HEK293 (cell line): ENCODE results near the gene ARMH3.

Experiments
- BCL11A ChIP-seq: fragments of 450-650 bp; formaldehyde crosslinking; IDR thresholded peaks from 2 replicates; pipeline ENCODE4 v1.5.1; 2016; ENCODE audit warnings: low read depth, missing biosample characterization, missing genetic modification characterization
- OVOL3 ChIP-seq: fragments of 450-650 bp; formaldehyde crosslinking; IDR thresholded peaks from 2 replicates; pipeline ENCODE4 v1.5.1; 2016; ENCODE audit warnings: missing biosample characterization, missing genetic modification characterization
- RBAK ChIP-seq: fragments of 450-650 bp; formaldehyde crosslinking; IDR thresholded peaks from 2 replicates; pipeline ENCODE4 v1.5.1; 2016; ENCODE audit warnings: missing biosample characterization, missing genetic modification characterization
- SP2 ChIP-seq: fragments of 450-650 bp; formaldehyde crosslinking; IDR thresholded peaks from 2 replicates; pipeline ENCODE4 v1.5.1; 2016; ENCODE audit warnings: missing biosample characterization, missing genetic modification characterization
- ZNF530 ChIP-seq: fragments of 450-650 bp; formaldehyde crosslinking; IDR thresholded peaks from 2 replicates; pipeline ENCODE4 v1.5.1; 2016; ENCODE audit warnings: low read depth, missing biosample characterization, missing genetic modification characterization
- ZNF629 ChIP-seq: fragments of 450-650 bp; formaldehyde crosslinking; IDR thresholded peaks from 2 replicates; pipeline ENCODE4 v1.5.1; 2017; ENCODE audit warnings: missing biosample characterization, missing genetic modification characterization
- ZNF777 ChIP-seq: fragments of 450-650 bp; formaldehyde crosslinking; IDR thresholded peaks from 2 replicates; pipeline ENCODE4 v1.5.1; 2017; ENCODE audit warnings: missing biosample characterization, missing genetic modification characterization, borderline replicate concordance
- TF ChIP-seq, protein P1 (sequence below): fragments of 450-650 bp; formaldehyde crosslinking; IDR thresholded peaks from 2 replicates; pipeline ENCODE4 v1.5.1; 2016; ENCODE audit warnings: missing biosample characterization, missing genetic modification characterization
- TF ChIP-seq, protein P2 (sequence below): fragments of 450-650 bp; formaldehyde crosslinking; IDR thresholded peaks from 2 replicates; pipeline ENCODE4 v1.5.1; 2016; ENCODE audit warnings: missing biosample characterization, missing genetic modification characterization
- TF ChIP-seq, protein P3 (sequence below): fragments of 450-650 bp; formaldehyde crosslinking; IDR thresholded peaks from 2 replicates; pipeline ENCODE4 v1.5.1; 2016; ENCODE audit warnings: missing biosample characterization, missing genetic modification characterization
- TF ChIP-seq, protein P4 (sequence below): fragments of 450-650 bp; formaldehyde crosslinking; IDR thresholded peaks from 2 replicates; pipeline ENCODE4 v1.5.1; 2016; ENCODE audit warnings: missing biosample characterization, missing genetic modification characterization
- TF ChIP-seq, protein P5 (sequence below): fragments of 450-650 bp; IDR thresholded peaks from 2 replicates; pipeline ENCODE4 v1.5.1; 2018; ENCODE audit warnings: missing biosample characterization, missing genetic modification characterization
- TF ChIP-seq, protein P6 (sequence below): fragments of 450-650 bp; formaldehyde crosslinking; optimal IDR thresholded peaks from 2 replicates; pipeline ENCODE3; 2016; ENCODE audit warnings: missing biosample characterization, mild to moderate bottlenecking, missing genetic modification characterization
- TF ChIP-seq, protein P7 (sequence below): fragments of 450-650 bp; formaldehyde crosslinking; IDR thresholded peaks from 2 replicates; pipeline ENCODE4 v1.5.1; 2016; ENCODE audit warnings: missing biosample characterization, missing genetic modification characterization

DNA sequence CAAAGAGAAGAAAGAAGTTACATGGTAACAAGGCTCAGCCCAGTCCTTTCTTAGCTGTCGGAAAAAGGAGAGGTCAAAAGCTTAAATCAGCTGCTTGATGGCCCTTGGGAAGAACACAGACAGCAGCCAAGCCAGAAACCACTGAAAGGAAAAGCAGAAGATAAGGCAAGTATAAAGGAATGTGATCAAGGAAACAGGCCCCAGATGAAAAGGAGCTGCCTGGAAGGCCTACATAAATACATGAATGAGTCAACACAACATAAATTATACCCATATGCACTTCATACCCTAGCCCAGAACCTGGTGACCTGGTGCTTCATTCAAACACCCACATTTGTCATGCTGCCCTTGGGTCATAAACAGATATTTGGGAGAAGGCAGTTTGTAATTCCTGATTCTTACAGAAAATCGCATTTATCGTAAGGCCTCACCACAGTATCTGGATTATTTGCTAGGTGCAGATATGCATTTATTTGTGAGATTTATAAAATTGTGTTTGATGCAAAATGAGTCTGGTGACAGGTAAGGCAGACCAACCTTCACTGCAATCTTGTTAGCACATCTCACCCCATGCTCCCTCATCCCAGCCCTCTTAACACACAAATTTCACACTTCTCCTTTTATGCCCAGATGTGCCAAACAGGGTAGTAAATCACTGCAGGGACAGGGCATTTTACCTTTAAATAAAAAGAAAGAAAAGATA lies 117.5 kb downstream of the ARMH3 start:
- TF ChIP-seq, protein P1, sequence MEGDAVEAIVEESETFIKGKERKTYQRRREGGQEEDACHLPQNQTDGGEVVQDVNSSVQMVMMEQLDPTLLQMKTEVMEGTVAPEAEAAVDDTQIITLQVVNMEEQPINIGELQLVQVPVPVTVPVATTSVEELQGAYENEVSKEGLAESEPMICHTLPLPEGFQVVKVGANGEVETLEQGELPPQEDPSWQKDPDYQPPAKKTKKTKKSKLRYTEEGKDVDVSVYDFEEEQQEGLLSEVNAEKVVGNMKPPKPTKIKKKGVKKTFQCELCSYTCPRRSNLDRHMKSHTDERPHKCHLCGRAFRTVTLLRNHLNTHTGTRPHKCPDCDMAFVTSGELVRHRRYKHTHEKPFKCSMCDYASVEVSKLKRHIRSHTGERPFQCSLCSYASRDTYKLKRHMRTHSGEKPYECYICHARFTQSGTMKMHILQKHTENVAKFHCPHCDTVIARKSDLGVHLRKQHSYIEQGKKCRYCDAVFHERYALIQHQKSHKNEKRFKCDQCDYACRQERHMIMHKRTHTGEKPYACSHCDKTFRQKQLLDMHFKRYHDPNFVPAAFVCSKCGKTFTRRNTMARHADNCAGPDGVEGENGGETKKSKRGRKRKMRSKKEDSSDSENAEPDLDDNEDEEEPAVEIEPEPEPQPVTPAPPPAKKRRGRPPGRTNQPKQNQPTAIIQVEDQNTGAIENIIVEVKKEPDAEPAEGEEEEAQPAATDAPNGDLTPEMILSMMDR (tag by site-specific recombination): no peak
- TF ChIP-seq, protein P2, sequence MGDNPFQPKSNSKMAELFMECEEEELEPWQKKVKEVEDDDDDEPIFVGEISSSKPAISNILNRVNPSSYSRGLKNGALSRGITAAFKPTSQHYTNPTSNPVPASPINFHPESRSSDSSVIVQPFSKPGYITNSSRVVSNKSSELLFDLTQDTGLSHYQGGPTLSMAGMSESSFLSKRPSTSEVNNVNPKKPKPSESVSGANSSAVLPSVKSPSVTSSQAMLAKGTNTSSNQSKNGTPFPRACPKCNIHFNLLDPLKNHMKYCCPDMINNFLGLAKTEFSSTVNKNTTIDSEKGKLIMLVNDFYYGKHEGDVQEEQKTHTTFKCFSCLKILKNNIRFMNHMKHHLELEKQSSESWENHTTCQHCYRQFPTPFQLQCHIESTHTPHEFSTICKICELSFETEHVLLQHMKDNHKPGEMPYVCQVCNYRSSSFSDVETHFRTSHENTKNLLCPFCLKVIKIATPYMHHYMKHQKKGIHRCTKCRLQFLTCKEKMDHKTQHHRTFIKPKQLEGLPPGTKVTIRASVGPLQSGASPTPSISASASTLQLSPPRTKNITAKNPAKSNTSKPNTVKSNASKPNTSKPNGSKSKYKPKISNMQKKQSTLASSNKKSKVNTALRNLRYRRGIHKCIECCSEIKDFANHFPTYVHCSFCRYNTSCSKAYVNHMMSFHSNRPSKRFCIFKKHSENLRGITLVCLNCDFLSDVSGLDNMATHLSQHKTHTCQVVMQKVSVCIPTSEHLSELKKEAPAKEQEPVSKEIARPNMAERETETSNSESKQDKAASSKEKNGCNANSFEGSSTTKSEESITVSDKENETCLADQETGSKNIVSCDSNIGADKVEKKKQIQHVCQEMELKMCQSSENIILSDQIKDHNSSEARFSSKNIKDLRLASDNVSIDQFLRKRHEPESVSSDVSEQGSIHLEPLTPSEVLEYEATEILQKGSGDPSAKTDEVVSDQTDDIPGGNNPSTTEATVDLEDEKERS (tag by site-specific recombination): no peak
- TF ChIP-seq RBAK: no peak
- TF ChIP-seq, protein P3, sequence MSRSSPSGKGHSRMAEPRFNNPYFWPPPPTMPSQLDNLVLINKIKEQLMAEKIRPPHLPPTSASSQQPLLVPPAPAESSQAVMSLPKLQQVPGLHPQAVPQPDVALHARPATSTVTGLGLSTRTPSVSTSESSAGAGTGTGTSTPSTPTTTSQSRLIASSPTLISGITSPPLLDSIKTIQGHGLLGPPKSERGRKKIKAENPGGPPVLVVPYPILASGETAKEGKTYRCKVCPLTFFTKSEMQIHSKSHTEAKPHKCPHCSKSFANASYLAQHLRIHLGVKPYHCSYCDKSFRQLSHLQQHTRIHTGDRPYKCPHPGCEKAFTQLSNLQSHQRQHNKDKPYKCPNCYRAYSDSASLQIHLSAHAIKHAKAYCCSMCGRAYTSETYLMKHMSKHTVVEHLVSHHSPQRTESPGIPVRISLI (tag by site-specific recombination): no peak
- TF ChIP-seq ZNF777 (tag by site-specific recombination): no peak
- TF ChIP-seq ZNF530 (tag by site-specific recombination): no peak
- TF ChIP-seq, protein P4, sequence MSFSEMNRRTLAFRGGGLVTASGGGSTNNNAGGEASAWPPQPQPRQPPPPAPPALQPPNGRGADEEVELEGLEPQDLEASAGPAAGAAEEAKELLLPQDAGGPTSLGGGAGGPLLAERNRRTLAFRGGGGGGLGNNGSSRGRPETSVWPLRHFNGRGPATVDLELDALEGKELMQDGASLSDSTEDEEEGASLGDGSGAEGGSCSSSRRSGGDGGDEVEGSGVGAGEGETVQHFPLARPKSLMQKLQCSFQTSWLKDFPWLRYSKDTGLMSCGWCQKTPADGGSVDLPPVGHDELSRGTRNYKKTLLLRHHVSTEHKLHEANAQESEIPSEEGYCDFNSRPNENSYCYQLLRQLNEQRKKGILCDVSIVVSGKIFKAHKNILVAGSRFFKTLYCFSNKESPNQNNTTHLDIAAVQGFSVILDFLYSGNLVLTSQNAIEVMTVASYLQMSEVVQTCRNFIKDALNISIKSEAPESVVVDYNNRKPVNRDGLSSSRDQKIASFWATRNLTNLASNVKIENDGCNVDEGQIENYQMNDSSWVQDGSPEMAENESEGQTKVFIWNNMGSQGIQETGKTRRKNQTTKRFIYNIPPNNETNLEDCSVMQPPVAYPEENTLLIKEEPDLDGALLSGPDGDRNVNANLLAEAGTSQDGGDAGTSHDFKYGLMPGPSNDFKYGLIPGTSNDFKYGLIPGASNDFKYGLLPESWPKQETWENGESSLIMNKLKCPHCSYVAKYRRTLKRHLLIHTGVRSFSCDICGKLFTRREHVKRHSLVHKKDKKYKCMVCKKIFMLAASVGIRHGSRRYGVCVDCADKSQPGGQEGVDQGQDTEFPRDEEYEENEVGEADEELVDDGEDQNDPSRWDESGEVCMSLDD (tag by site-specific recombination): no peak
- TF ChIP-seq, protein P5, sequence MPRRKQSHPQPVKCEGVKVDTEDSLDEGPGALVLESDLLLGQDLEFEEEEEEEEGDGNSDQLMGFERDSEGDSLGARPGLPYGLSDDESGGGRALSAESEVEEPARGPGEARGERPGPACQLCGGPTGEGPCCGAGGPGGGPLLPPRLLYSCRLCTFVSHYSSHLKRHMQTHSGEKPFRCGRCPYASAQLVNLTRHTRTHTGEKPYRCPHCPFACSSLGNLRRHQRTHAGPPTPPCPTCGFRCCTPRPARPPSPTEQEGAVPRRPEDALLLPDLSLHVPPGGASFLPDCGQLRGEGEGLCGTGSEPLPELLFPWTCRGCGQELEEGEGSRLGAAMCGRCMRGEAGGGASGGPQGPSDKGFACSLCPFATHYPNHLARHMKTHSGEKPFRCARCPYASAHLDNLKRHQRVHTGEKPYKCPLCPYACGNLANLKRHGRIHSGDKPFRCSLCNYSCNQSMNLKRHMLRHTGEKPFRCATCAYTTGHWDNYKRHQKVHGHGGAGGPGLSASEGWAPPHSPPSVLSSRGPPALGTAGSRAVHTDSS (tag by site-specific recombination): no peak
- no peak for TF ChIP-seq OVOL3
- no peak for TF ChIP-seq SP2
- TF ChIP-seq, protein P6, sequence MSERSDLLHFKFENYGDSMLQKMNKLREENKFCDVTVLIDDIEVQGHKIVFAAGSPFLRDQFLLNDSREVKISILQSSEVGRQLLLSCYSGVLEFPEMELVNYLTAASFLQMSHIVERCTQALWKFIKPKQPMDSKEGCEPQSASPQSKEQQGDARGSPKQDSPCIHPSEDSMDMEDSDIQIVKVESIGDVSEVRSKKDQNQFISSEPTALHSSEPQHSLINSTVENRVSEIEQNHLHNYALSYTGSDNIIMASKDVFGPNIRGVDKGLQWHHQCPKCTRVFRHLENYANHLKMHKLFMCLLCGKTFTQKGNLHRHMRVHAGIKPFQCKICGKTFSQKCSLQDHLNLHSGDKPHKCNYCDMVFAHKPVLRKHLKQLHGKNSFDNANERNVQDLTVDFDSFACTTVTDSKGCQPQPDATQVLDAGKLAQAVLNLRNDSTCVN (tag by site-specific recombination): no peak
- TF ChIP-seq BCL11A (tag by site-specific recombination): no peak
- TF ChIP-seq ZNF629 (tag by site-specific recombination): peak; percentile 64
- TF ChIP-seq, protein P7, sequence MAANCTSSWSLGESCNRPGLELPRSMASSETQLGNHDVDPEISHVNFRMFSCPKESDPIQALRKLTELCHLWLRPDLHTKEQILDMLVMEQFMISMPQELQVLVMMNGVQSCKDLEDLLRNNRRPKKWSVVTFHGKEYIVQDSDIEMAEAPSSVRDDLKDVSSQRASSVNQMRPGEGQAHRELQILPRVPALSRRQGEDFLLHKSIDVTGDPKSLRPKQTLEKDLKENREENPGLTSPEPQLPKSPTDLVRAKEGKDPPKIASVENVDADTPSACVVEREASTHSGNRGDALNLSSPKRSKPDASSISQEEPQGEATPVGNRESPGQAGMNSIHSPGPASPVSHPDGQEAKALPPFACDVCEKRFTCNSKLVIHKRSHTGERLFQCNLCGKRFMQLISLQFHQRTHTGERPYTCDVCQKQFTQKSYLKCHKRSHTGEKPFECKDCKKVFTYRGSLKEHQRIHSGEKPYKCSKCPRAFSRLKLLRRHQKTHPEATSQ (tag by site-specific recombination): no peak
